ENCODE results near the gene CLIC3. TPM values are rescaled to one million over a fixed set of nuclear protein-coding genes. Genes with fewer than 3 reads are reported as not detected.

The CLIC3 gene
- total RNA-seq, 4 donors from 2014 or later = 2.5 to 3.8 TPM; not detected in 2

DNA sequence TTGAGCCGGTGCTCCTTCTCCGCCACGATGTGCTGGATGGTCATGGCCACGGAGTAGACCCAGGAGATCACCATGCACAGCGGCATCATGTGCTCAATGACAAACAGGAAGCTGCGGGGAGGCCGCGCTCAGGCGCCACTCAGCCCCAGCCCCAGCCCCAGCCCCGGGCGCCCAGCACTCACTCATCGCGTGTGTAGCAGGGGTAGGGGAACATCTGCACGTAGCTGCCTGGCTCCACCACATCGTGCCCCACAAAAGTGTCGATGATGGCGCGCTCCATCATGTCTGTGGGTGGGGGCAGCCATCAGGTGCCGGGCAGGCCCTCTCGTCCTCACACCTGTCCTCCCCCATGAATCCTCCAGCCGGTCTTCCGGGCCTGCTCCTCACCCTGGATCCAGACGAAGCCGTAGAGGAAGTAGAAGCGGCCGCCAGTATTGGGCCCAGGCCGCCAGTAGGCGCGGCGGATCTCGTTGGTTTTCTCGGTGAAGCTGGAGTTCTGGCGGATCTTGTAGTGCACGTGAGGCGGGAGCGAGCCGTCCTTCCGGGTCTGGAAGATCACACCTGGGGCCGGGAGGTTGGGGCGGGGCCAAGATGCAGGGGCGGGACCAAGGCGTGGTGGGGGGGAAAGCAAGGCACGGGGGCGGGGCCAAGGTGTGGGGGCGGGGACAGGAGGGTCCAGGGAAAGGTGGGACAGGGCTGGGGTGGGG lies 21.6 kb upstream of the CLIC3 start:
- no peaks in the 10 kb centered on the region for H3K36me3 ChIP-seq
- TF ChIP-seq POLR2AphosphoS5 (IDR thresholded peaks at IDR 0.05) (no peak), EP300 (IDR thresholded peaks at IDR 0.05; ENCODE audit: low read depth) (no peak), CTCF (IDR thresholded peaks at IDR 0.05) (no peak), POLR2A (IDR thresholded peaks at IDR 0.05) (no peak)
- H3K4me3 ChIP-seq = no peak overlapping the region
- intact Hi-C loops (cut with DNase I; ENCODE audit: low total_unique reads) (no loop called here), in situ Hi-C loops (cut with MboI; ENCODE audit: low pct_ligation_motif_present in 1 of 4, low pct_unique_long_range_greater_than_20kb in 1 of 4, low sequenced_read_pairs in 3 of 4) (no loop called here)
- H3K27ac ChIP-seq = no peak overlapping the region
- H3K4me1 ChIP-seq = peaks cover 0 to 13% (median 12%) of the 10 kb centered on the region in 4 donors
- whole genome bisulfite sequencing, 2 donors (ENCODE audit: low coverage in 1 of 2) = 96% methylated on average over 19 of the region's 45 CpGs; no CpG with 5 or more reads in 1 of the 2 donors
- no peaks in the 10 kb centered on the region for H3K27me3 ChIP-seq
- no peak for DNase-seq
- H3K9me3 ChIP-seq = no peaks in the 10 kb centered on the region

DNA sequence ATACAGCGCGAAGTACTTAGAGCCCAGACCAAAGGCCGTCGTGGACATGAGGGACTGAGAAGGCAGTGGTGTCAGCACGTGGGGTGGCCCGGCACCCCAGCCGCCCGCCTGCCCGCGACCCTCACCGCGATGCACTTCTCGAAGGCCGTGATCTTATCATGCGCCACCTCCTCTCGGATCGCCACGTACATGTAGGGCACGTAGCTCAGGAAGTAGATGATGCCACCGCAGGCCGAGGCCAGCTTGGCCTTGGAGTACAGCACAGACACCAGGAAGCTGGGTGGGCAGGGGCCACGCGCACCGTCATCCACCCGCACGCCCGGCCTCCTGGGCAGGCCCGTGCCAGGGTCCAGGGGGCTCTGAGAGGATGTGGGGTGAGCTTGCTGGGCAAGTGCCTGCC lies 20.7 kb upstream of the CLIC3 start:
- intact Hi-C loops (cut with DNase I; ENCODE audit: low total_unique reads) (no loop called here), in situ Hi-C loops (cut with MboI; ENCODE audit: low pct_ligation_motif_present in 1 of 4, low pct_unique_long_range_greater_than_20kb in 1 of 4, low sequenced_read_pairs in 3 of 4) (no loop called here)
- no peak for DNase-seq
- Histone ChIP-seq H3K27ac (no peak overlapping the region), H3K9me3 (no peaks in the 10 kb centered on the region), H3K4me3 (no peak overlapping the region), H3K27me3 (no peaks in the 10 kb centered on the region), H3K4me1 (peaks cover 0 to 6% (median 5%) of the 10 kb centered on the region in 4 donors), H3K36me3 (no peaks in the 10 kb centered on the region)
- TF ChIP-seq POLR2A (IDR thresholded peaks at IDR 0.05) = no peak
- TF ChIP-seq CTCF (IDR thresholded peaks at IDR 0.05) = no peak
- TF ChIP-seq POLR2AphosphoS5 (IDR thresholded peaks at IDR 0.05) = no peak
- no peak for TF ChIP-seq EP300 (IDR thresholded peaks at IDR 0.05; ENCODE audit: low read depth)
- 96% methylated on average over 27 of the region's 28 CpGs; no CpG with 5 or more reads in 1 of the 2 donors for whole genome bisulfite sequencing, 2 donors (ENCODE audit: low coverage in 1 of 2)

DNA sequence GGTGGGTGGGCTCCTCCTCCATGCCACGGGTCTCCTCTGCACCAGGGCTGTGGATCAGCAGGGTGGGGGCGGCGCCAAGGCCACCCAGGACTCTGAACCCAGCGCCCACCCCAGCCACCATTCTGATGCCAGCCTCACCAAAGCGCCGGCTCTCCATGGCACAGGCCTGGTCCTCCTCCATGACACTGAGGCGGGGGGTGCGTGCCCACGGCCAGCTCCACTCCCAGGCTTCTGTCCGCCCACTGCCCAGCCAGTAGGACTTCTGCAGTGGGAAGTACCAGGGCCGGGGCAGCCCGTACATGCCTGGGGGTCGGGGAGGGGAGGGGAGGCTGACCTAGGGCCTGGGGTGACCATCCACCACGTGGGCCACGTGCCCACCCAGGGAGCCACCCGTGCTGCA lies 20.1 kb upstream of the CLIC3 start:
- no peak for DNase-seq
- TF ChIP-seq POLR2AphosphoS5 (IDR thresholded peaks at IDR 0.05) = no peak
- no peak for TF ChIP-seq POLR2A (IDR thresholded peaks at IDR 0.05)
- no peak for TF ChIP-seq EP300 (IDR thresholded peaks at IDR 0.05; ENCODE audit: low read depth)
- no peak for TF ChIP-seq CTCF (IDR thresholded peaks at IDR 0.05)
- Histone ChIP-seq H3K9me3 (no peaks in the 10 kb centered on the region), H3K4me1 (peaks cover 0 to 3% (median 2%) of the 10 kb centered on the region in 4 donors), H3K27me3 (no peaks in the 10 kb centered on the region), H3K27ac (no peak overlapping the region), H3K4me3 (no peak overlapping the region), H3K36me3 (no peaks in the 10 kb centered on the region)
- in situ Hi-C loops (cut with MboI; ENCODE audit: low pct_ligation_motif_present in 1 of 4, low pct_unique_long_range_greater_than_20kb in 1 of 4, low sequenced_read_pairs in 3 of 4) = no loop called here
- 88% methylated on average over 12 of the region's 16 CpGs; no CpG with 5 or more reads in 1 of the 2 donors for WGBS, 2 donors (ENCODE audit: low coverage in 1 of 2)
- intact Hi-C loops (cut with DNase I; ENCODE audit: low total_unique reads) = no loop called here

GRCh38 chr9:137015976-137016375 lies 19.6 kb upstream of the CLIC3 start:
- 100% methylated on average over 6 of the region's 21 CpGs; no CpG with 5 or more reads in 1 of the 2 donors for WGBS, 2 donors (ENCODE audit: low coverage in 1 of 2)
- Histone ChIP-seq H3K4me1 (no peaks in the 10 kb centered on the region), H3K9me3 (no peaks in the 10 kb centered on the region), H3K27ac (no peak overlapping the region), H3K4me3 (no peak overlapping the region), H3K27me3 (no peaks in the 10 kb centered on the region), H3K36me3 (no peaks in the 10 kb centered on the region)
- in situ Hi-C loops (cut with MboI; ENCODE audit: low pct_ligation_motif_present in 1 of 4, low pct_unique_long_range_greater_than_20kb in 1 of 4, low sequenced_read_pairs in 3 of 4) (no loop called here), intact Hi-C loops (cut with DNase I; ENCODE audit: low total_unique reads) (no loop called here)
- TF ChIP-seq POLR2A (IDR thresholded peaks at IDR 0.05) = no peak
- TF ChIP-seq CTCF (IDR thresholded peaks at IDR 0.05) = no peak
- TF ChIP-seq POLR2AphosphoS5 (IDR thresholded peaks at IDR 0.05) = no peak
- TF ChIP-seq EP300 (IDR thresholded peaks at IDR 0.05; ENCODE audit: low read depth) = no peak
- DNase-seq = no peak
